GM12878 (cell line): ENCODE data around the gene S100A6. TPM values are rescaled to one million over a fixed set of nuclear protein-coding genes. Genes with fewer than 3 reads are reported as not detected.

Source experiments
- BRCA1 ChIP-seq: IDR thresholded peaks from 2 replicates; pipeline ENCODE4 v1.6.1; 2011; ENCODE audit warnings: low read depth, low read length, improper control_type of control experiment
- ETV6 ChIP-seq, 2 experiments: fragments of 450-650 bp in 1 of 2; IDR thresholded peaks in 1 of 2; conservative IDR thresholded peaks in 1 of 2; 2 replicates each; pipeline ENCODE4 v1.6.1; 2014; ENCODE audit warnings: antibody characterized with exemption in 1 of 2, borderline replicate concordance in 1 of 2, low read depth in 1 of 2, mild to moderate bottlenecking in 1 of 2, moderate library complexity in 1 of 2
- SMC3 ChIP-seq: IDR thresholded peaks from 2 replicates; pipeline ENCODE4 v1.6.1; 2011; ENCODE audit warnings: low read length, improper control_type of control experiment, borderline replicate concordance
- ZBED1 ChIP-seq: IDR thresholded peaks from 2 replicates; pipeline ENCODE4 v1.6.1; 2016; ENCODE audit warnings: borderline replicate concordance
- polyA plus RNA-seq, 11 experiments: library from polyadenylated mRNA; depleted of rRNA in 4 of 11; unstranded in 6 of 11; stranded (reverse) in 5 of 11; fragments of >200 nt; fragmentation: Nextera tagmentation in 4 of 11; fragmentation: Illumina TruSeq in 1 of 11; extraction: Ambion mirVana in 4 of 11; extraction: Trizol in 1 of 11; gene quantifications; 1 replicate in 1 of 11; 2 replicates in 10 of 11; pipeline versions ENCODE4 v1.2.1 to v1.2.3, GENCODE V29; 2011 to 2016; ENCODE audit warnings: inconsistent platforms in 2 of 11, missing spikeins in 2 of 11, low read depth in 1 of 11
- total RNA-seq, 4 experiments: library from RNA; depleted of rRNA in 3 of 4; stranded (reverse); fragments of >200 nt in 3 of 4; fragmentation: Illumina TruSeq in 1 of 4; extraction: Trizol in 1 of 4; gene quantifications; 2 replicates each; pipeline versions ENCODE4 v1.2.1 to v1.2.3, GENCODE V29; 2013 to 2021
- TF ChIP-seq, protein P1 (sequence below): IDR thresholded peaks from 2 replicates; pipeline ENCODE4 v1.6.1; 2012; ENCODE audit warnings: mild to moderate bottlenecking, low read depth, low read length
- TF ChIP-seq, protein P2 (sequence below): fragments of 450-650 bp; formaldehyde crosslinking; IDR thresholded peaks from 2 replicates; pipeline ENCODE4 v1.4.0; 2022; ENCODE audit warnings: mild to moderate bottlenecking, moderate library complexity
- TF ChIP-seq, protein P3 (sequence below): fragments of 150-350 bp; IDR thresholded peaks from 2 replicates; pipeline ENCODE4 v1.6.1; 2016; ENCODE audit warnings: low read depth, low read length
- TF ChIP-seq, protein P4 (sequence below): fragments of 450-650 bp; IDR thresholded peaks from 2 replicates; pipeline ENCODE4 v1.6.1; 2018; ENCODE audit warnings: mild to moderate bottlenecking, low read depth, moderate library complexity; ENCODE audit not compliant: partially characterized antibody

S100A6 gene
- total and polyA plus RNA-seq, 10 of the 15 experiments (the other 5 are each of a cell fraction or from before 2014, with no cell fraction given) = 7.2 to 121 (median 45.7) TPM

DNA sequence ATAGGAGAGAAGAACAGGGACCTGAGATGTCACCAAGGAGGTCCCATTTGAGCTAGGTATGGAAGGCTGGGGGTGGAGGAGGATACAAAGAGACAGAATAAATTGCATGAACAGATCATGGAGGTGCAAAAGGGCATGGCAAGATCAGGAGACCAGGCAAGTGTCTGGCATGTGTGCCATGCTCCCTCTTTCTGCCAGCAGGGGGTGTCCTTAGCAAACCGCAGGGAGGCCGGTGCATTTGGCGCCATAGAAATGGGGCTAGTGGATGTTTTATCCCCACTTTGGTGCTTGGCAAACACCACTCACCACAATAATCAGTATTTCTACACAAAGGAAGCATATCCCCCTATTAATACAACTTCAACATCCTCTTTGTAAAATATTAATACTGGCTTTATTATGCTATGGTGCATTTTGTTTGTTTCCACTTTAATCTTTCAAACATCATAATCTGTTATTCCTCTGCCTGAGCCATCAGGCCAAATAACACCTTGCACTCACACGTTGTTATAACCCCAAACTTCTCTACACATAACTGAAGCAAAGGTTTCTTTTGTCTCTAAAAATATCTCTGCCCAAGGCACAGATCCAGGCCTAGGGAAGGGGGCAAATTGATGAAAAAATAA, 25.9 kb downstream of the S100A6 start (continued):
- TF ChIP-seq, protein P1, sequence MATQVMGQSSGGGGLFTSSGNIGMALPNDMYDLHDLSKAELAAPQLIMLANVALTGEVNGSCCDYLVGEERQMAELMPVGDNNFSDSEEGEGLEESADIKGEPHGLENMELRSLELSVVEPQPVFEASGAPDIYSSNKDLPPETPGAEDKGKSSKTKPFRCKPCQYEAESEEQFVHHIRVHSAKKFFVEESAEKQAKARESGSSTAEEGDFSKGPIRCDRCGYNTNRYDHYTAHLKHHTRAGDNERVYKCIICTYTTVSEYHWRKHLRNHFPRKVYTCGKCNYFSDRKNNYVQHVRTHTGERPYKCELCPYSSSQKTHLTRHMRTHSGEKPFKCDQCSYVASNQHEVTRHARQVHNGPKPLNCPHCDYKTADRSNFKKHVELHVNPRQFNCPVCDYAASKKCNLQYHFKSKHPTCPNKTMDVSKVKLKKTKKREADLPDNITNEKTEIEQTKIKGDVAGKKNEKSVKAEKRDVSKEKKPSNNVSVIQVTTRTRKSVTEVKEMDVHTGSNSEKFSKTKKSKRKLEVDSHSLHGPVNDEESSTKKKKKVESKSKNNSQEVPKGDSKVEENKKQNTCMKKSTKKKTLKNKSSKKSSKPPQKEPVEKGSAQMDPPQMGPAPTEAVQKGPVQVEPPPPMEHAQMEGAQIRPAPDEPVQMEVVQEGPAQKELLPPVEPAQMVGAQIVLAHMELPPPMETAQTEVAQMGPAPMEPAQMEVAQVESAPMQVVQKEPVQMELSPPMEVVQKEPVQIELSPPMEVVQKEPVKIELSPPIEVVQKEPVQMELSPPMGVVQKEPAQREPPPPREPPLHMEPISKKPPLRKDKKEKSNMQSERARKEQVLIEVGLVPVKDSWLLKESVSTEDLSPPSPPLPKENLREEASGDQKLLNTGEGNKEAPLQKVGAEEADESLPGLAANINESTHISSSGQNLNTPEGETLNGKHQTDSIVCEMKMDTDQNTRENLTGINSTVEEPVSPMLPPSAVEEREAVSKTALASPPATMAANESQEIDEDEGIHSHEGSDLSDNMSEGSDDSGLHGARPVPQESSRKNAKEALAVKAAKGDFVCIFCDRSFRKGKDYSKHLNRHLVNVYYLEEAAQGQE = no peak
- TF ChIP-seq BRCA1 (no peak), ZBED1 (no peak), ETV6 (conservative IDR thresholded peaks at IDR 0.05 in 1 of 2, IDR thresholded peaks at IDR 0.05 in 1 of 2; ENCODE audit: borderline replicate concordance in 1 of 2, low read depth in 1 of 2) (no peak), SMC3 (peak; percentile 72)
- TF ChIP-seq, protein P2, sequence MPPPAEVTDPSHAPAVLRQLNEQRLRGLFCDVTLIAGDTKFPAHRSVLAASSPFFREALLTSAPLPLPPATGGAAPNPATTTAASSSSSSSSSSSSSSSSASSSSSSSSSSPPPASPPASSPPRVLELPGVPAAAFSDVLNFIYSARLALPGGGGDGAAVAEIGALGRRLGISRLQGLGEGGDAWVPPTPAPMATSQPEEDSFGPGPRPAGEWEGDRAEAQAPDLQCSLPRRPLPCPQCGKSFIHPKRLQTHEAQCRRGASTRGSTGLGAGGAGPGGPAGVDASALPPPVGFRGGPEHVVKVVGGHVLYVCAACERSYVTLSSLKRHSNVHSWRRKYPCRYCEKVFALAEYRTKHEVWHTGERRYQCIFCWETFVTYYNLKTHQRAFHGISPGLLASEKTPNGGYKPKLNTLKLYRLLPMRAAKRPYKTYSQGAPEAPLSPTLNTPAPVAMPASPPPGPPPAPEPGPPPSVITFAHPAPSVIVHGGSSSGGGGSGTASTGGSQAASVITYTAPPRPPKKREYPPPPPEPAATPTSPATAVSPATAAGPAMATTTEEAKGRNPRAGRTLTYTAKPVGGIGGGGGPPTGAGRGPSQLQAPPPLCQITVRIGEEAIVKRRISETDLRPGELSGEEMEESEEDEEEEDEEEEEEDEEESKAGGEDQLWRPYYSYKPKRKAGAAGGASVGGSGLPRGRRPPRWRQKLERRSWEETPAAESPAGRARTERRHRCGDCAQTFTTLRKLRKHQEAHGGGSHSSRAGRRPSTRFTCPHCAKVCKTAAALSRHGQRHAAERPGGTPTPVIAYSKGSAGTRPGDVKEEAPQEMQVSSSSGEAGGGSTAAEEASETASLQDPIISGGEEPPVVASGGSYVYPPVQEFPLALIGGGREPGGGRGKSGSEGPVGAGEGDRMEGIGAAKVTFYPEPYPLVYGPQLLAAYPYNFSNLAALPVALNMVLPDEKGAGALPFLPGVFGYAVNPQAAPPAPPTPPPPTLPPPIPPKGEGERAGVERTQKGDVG (CRISPR knock-in tag) = no peak
- TF ChIP-seq, protein P3, sequence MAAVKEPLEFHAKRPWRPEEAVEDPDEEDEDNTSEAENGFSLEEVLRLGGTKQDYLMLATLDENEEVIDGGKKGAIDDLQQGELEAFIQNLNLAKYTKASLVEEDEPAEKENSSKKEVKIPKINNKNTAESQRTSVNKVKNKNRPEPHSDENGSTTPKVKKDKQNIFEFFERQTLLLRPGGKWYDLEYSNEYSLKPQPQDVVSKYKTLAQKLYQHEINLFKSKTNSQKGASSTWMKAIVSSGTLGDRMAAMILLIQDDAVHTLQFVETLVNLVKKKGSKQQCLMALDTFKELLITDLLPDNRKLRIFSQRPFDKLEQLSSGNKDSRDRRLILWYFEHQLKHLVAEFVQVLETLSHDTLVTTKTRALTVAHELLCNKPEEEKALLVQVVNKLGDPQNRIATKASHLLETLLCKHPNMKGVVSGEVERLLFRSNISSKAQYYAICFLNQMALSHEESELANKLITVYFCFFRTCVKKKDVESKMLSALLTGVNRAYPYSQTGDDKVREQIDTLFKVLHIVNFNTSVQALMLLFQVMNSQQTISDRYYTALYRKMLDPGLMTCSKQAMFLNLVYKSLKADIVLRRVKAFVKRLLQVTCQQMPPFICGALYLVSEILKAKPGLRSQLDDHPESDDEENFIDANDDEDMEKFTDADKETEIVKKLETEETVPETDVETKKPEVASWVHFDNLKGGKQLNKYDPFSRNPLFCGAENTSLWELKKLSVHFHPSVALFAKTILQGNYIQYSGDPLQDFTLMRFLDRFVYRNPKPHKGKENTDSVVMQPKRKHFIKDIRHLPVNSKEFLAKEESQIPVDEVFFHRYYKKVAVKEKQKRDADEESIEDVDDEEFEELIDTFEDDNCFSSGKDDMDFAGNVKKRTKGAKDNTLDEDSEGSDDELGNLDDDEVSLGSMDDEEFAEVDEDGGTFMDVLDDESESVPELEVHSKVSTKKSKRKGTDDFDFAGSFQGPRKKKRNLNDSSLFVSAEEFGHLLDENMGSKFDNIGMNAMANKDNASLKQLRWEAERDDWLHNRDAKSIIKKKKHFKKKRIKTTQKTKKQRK = no peak
- TF ChIP-seq, protein P4, sequence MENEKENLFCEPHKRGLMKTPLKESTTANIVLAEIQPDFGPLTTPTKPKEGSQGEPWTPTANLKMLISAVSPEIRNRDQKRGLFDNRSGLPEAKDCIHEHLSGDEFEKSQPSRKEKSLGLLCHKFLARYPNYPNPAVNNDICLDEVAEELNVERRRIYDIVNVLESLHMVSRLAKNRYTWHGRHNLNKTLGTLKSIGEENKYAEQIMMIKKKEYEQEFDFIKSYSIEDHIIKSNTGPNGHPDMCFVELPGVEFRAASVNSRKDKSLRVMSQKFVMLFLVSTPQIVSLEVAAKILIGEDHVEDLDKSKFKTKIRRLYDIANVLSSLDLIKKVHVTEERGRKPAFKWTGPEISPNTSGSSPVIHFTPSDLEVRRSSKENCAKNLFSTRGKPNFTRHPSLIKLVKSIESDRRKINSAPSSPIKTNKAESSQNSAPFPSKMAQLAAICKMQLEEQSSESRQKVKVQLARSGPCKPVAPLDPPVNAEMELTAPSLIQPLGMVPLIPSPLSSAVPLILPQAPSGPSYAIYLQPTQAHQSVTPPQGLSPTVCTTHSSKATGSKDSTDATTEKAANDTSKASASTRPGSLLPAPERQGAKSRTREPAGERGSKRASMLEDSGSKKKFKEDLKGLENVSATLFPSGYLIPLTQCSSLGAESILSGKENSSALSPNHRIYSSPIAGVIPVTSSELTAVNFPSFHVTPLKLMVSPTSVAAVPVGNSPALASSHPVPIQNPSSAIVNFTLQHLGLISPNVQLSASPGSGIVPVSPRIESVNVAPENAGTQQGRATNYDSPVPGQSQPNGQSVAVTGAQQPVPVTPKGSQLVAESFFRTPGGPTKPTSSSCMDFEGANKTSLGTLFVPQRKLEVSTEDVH = no peak
- TF ChIP-seq, all 136 proteins: peak for 6
